Adrenal gland (tissue), 5 donors: ENCODE measurements around the gene ATXN1.

Experiments used
- POLR2A ChIP-seq, 2 donors: fragments of 450-650 bp; IDR thresholded peaks; one replicate each; pipeline ENCODE4 v1.6.1; 2017; ENCODE audit warnings: antibody characterized with exemption in 2 of 2, mild to moderate bottlenecking in 2 of 2, moderate library complexity in 1 of 2
- TF ChIP-seq, protein P1 (sequence below), 6 experiments: fragments of 450-650 bp in 4 of 6; fragments of 200-600 bp in 2 of 6; sonication (generic) in 1 of 6; IDR thresholded peaks; 1 replicate in 5 of 6; 2 replicates in 1 of 6; pipeline versions ENCODE4 v1.5.1 to v1.8.0; 2016 to 2021; ENCODE audit warnings: antibody characterized with exemption in 6 of 6, mild to moderate bottlenecking in 2 of 6, moderate library complexity in 1 of 6
- donor health status: DM: no; HTN: no; CAD: no.

DNA sequence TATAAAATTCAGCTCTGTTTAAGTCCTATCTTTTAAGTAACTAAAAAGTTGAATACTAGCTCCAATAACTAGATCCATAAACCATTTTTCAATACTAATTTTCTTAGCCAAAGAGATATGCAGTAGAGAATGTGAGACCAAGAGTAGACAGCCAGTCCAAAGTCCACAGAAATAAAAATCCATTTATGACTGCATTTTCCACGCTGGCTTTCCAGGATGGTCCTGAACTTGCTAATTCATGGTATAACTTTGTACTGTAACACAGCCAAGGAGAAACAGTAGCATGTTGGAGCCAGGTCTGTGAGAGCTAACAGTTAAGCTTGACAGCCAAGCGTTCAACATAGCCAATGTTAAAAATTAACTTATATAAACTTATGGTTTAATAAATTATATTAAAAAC, 366.6 kb downstream of the ATXN1 start:
- TF ChIP-seq, protein P1, sequence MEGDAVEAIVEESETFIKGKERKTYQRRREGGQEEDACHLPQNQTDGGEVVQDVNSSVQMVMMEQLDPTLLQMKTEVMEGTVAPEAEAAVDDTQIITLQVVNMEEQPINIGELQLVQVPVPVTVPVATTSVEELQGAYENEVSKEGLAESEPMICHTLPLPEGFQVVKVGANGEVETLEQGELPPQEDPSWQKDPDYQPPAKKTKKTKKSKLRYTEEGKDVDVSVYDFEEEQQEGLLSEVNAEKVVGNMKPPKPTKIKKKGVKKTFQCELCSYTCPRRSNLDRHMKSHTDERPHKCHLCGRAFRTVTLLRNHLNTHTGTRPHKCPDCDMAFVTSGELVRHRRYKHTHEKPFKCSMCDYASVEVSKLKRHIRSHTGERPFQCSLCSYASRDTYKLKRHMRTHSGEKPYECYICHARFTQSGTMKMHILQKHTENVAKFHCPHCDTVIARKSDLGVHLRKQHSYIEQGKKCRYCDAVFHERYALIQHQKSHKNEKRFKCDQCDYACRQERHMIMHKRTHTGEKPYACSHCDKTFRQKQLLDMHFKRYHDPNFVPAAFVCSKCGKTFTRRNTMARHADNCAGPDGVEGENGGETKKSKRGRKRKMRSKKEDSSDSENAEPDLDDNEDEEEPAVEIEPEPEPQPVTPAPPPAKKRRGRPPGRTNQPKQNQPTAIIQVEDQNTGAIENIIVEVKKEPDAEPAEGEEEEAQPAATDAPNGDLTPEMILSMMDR (IDR thresholded peaks at IDR 0.05), result no peak
- no peak for TF ChIP-seq POLR2A (IDR thresholded peaks at IDR 0.05)
